Karpas-422 (cell line): ENCODE measurements around the gene LMNA. TPM values are rescaled to one million over a fixed set of nuclear protein-coding genes. Genes with fewer than 3 reads are reported as not detected.

Experiments
- DNase-seq: peaks from one replicate; pipeline ENCODE4 v3.0.0-alpha.2; 2015
- H2AFZ ChIP-seq: fragments of 200-600 bp; sonication (generic); 2 replicates; pipeline ENCODE4 v1.6.1; 2014; ENCODE audit warnings: antibody characterized with exemption, low read length, mixed read lengths
- H3K27ac ChIP-seq: fragments of 200-600 bp; sonication (generic); 2 replicates; pipeline ENCODE4 v1.5.1; 2014; ENCODE audit warnings: mild to moderate bottlenecking, low read length, moderate library complexity
- H3K27me3 ChIP-seq: fragments of 200-600 bp; sonication (generic); 2 replicates; pipeline ENCODE4 v1.6.1; 2014; ENCODE audit warnings: low read length, mixed read lengths
- H3K36me3 ChIP-seq: fragments of 200-600 bp; sonication (generic); 2 replicates; pipeline ENCODE4 v1.6.1; 2014; ENCODE audit warnings: low read length, mixed read lengths; ENCODE audit not compliant: insufficient read depth
- H3K4me1 ChIP-seq: fragments of 200-600 bp; sonication (generic); 2 replicates; pipeline ENCODE4 v1.6.1; 2014; ENCODE audit warnings: mild to moderate bottlenecking, low read length, mixed read lengths
- H3K4me2 ChIP-seq: fragments of 200-600 bp; sonication (generic); 2 replicates; pipeline ENCODE4 v1.6.1; 2014; ENCODE audit warnings: low read length, low read depth, mild to moderate bottlenecking; ENCODE audit not compliant: poor library complexity, severe bottlenecking
- H3K4me3 ChIP-seq: fragments of 200-600 bp; sonication (generic); 2 replicates; pipeline ENCODE4 v1.5.1; 2014; ENCODE audit warnings: mild to moderate bottlenecking, antibody characterized with exemption, low read length, mixed read lengths
- H3K79me2 ChIP-seq: fragments of 200-600 bp; sonication (generic); 2 replicates; pipeline ENCODE4 v1.6.1; 2014; ENCODE audit warnings: mild to moderate bottlenecking, low read length, mixed read lengths
- H3K9ac ChIP-seq: fragments of 200-600 bp; sonication (generic); 2 replicates; pipeline ENCODE4 v1.6.0; 2014; ENCODE audit warnings: low read length
- H3K9me2 ChIP-seq: fragments of 200-600 bp; sonication (generic), shearing (Covaris generic); replicated peaks from 2 replicates; pipeline ENCODE4 v1.6.0; 2014; ENCODE audit warnings: mild to moderate bottlenecking, low read length, moderate library complexity; ENCODE audit not compliant: insufficient read depth
- H3K9me3 ChIP-seq: fragments of 300-700, 200-600 bp; sonication (generic); 2 replicates; pipeline ENCODE4 v1.6.1; 2014; ENCODE audit warnings: low read length, mixed read lengths
- H4K20me1 ChIP-seq: fragments of 200-600 bp; sonication (generic); 2 replicates; pipeline ENCODE4 v1.6.1; 2014; ENCODE audit warnings: mild to moderate bottlenecking, antibody characterized with exemption, low read length, low read depth; ENCODE audit not compliant: insufficient read depth
- total RNA-seq: library from RNA; depleted of rRNA; stranded (reverse); fragments of >200 nt; shearing (Covaris generic); gene quantifications from 2 replicates; pipeline ENCODE4 v1.2.3, GENCODE V29; 2014; ENCODE audit warnings: low replicate concordance

LMNA gene
- total RNA-seq, 1 experiment from 2014 or later, result 27.5 TPM

GRCh38 chr1:156086256-156086662, 28.3 kb upstream of the LMNA start:
- Histone ChIP-seq H3K79me2 (no peaks in the 10 kb centered on the region), H3K27me3 (no peaks in the 10 kb centered on the region), H3K4me1 (peaks cover 43% of the 10 kb centered on the region), H3K36me3 (no peaks in the 10 kb centered on the region), H3K9me2 (no peaks in the 10 kb centered on the region), H3K4me2 (no peak overlapping the region), H3K9me3 (no peaks in the 10 kb centered on the region), H4K20me1 (no peaks in the 10 kb centered on the region), H3K27ac (no peak overlapping the region), H3K9ac (no peak overlapping the region), H2AFZ (no peak overlapping the region), H3K4me3 (no peak overlapping the region)
- DNase-seq, result no peak

- no peak overlapping the region for H3K4me3 ChIP-seq
- no peak overlapping the region for H3K27ac ChIP-seq
- peak; percentile 53 for DNase-seq
- H3K79me2 ChIP-seq, result no peaks in the 10 kb centered on the region
- no peaks in the 10 kb centered on the region for H3K9me3 ChIP-seq
- H3K9ac ChIP-seq, result no peak overlapping the region
- H3K36me3 ChIP-seq, result no peaks in the 10 kb centered on the region
- H2AFZ ChIP-seq, result no peak overlapping the region
- H3K4me2 ChIP-seq, result peak overlapping the region; percentile 24
- H3K27me3 ChIP-seq, result no peaks in the 10 kb centered on the region
- no peaks in the 10 kb centered on the region for H3K9me2 ChIP-seq
- H4K20me1 ChIP-seq, result no peaks in the 10 kb centered on the region
- peaks cover 18% of the 10 kb centered on the region for H3K4me1 ChIP-seq
Observed at GRCh38 chr1:156089704-156090103, 24.8 kb upstream of the LMNA start.

GRCh38 chr1:156090138-156090839, 24.2 kb upstream of the LMNA start:
- Histone ChIP-seq H2AFZ (no peak overlapping the region), H3K79me2 (no peaks in the 10 kb centered on the region), H3K9me2 (no peaks in the 10 kb centered on the region), H3K27me3 (no peaks in the 10 kb centered on the region), H3K4me3 (no peak overlapping the region), H3K9me3 (no peaks in the 10 kb centered on the region), H3K27ac (no peak overlapping the region), H4K20me1 (no peaks in the 10 kb centered on the region), H3K4me2 (peak overlapping the region; percentile 24), H3K4me1 (peaks cover 14% of the 10 kb centered on the region), H3K36me3 (no peaks in the 10 kb centered on the region), H3K9ac (no peak overlapping the region)
- no peak for DNase-seq

- no peaks in the 10 kb centered on the region for H3K9me2 ChIP-seq
- no peak overlapping the region for H3K27ac ChIP-seq
- H3K4me1 ChIP-seq, result peaks cover 14% of the 10 kb centered on the region
- no peaks in the 10 kb centered on the region for H3K36me3 ChIP-seq
- no peaks in the 10 kb centered on the region for H3K27me3 ChIP-seq
- DNase-seq, result peak; percentile 95
- no peaks in the 10 kb centered on the region for H3K79me2 ChIP-seq
- no peak overlapping the region for H2AFZ ChIP-seq
- no peak overlapping the region for H3K9ac ChIP-seq
- H3K4me2 ChIP-seq, result no peak overlapping the region
- H3K4me3 ChIP-seq, result no peak overlapping the region
- H4K20me1 ChIP-seq, result no peaks in the 10 kb centered on the region
- no peaks in the 10 kb centered on the region for H3K9me3 ChIP-seq
Observed at GRCh38 chr1:156090840-156091188, 23.7 kb upstream of the LMNA start.

- Histone ChIP-seq H2AFZ (no peak overlapping the region), H3K27me3 (no peaks in the 10 kb centered on the region), H3K79me2 (no peaks in the 10 kb centered on the region), H3K9me2 (no peaks in the 10 kb centered on the region), H4K20me1 (no peaks in the 10 kb centered on the region), H3K27ac (no peak overlapping the region), H3K4me1 (peaks cover 14% of the 10 kb centered on the region), H3K4me3 (no peak overlapping the region), H3K36me3 (no peaks in the 10 kb centered on the region), H3K4me2 (no peak overlapping the region), H3K9ac (no peak overlapping the region), H3K9me3 (no peaks in the 10 kb centered on the region)
- no peak for DNase-seq
Observed at GRCh38 chr1:156091610-156092009, 22.9 kb upstream of the LMNA start.

GRCh38 chr1:156095906-156096508, 18.5 kb upstream of the LMNA start:
- H3K9ac ChIP-seq, result no peak overlapping the region
- no peak overlapping the region for H3K4me3 ChIP-seq
- no peaks in the 10 kb centered on the region for H3K9me3 ChIP-seq
- H3K27ac ChIP-seq, result no peak overlapping the region
- no peak overlapping the region for H3K4me2 ChIP-seq
- no peak for DNase-seq
- H3K4me1 ChIP-seq, result peaks cover 8% of the 10 kb centered on the region
- no peaks in the 10 kb centered on the region for H4K20me1 ChIP-seq
- H2AFZ ChIP-seq, result no peak overlapping the region
- H3K79me2 ChIP-seq, result no peaks in the 10 kb centered on the region
- H3K9me2 ChIP-seq, result no peaks in the 10 kb centered on the region
- H3K27me3 ChIP-seq, result no peaks in the 10 kb centered on the region
- H3K36me3 ChIP-seq, result no peaks in the 10 kb centered on the region

GRCh38 chr1:156096640-156097391, 17.7 kb upstream of the LMNA start:
- Histone ChIP-seq H3K9me3 (no peaks in the 10 kb centered on the region), H2AFZ (no peak overlapping the region), H3K27ac (no peak overlapping the region), H3K4me1 (peaks cover 8% of the 10 kb centered on the region), H3K4me2 (peak overlapping the region; percentile 51), H3K79me2 (no peaks in the 10 kb centered on the region), H3K36me3 (no peaks in the 10 kb centered on the region), H3K4me3 (no peak overlapping the region; the same call in 1 of the 2 replicates), H4K20me1 (no peaks in the 10 kb centered on the region), H3K27me3 (no peaks in the 10 kb centered on the region), H3K9ac (peak overlapping the region; percentile 41), H3K9me2 (no peaks in the 10 kb centered on the region)
- peak; percentile 93 for DNase-seq

GRCh38 chr1:156097499-156098178, 16.9 kb upstream of the LMNA start:
- Histone ChIP-seq H3K4me3 (no peak overlapping the region), H3K9me2 (no peaks in the 10 kb centered on the region), H3K27ac (no peak overlapping the region), H3K36me3 (no peaks in the 10 kb centered on the region), H2AFZ (no peak overlapping the region), H3K4me2 (no peak overlapping the region), H3K4me1 (peaks cover 8% of the 10 kb centered on the region), H3K9me3 (no peaks in the 10 kb centered on the region), H3K9ac (no peak overlapping the region), H3K79me2 (no peaks in the 10 kb centered on the region), H4K20me1 (no peaks in the 10 kb centered on the region), H3K27me3 (no peaks in the 10 kb centered on the region)
- no peak for DNase-seq
